HL-60 (cell line): ENCODE data around the gene SLC49A3.
"Not testable (repeated sequence)": the region's sequence is repeated elsewhere in the genome, so short reads cannot be mapped to it uniquely, and the experiment has no call there.

Experiments
- DNase-seq, 2 experiments: peaks; one replicate each; pipeline ENCODE4 v3.0.0-alpha.2; 2010 to 2020; ENCODE audit warnings: low read depth in 1 of 2, low spot score in 1 of 2
- H3K27ac ChIP-seq: fragments of 250-450 bp; sonication (Bioruptor Pico); replicated peaks from 2 replicates; pipeline ENCODE4 v1.5.1; 2020; ENCODE audit warnings: mild to moderate bottlenecking, moderate library complexity
- H3K27me3 ChIP-seq: fragments of 250-450 bp; sonication (Bioruptor Pico); 2 replicates; pipeline ENCODE4 v1.5.1; 2021; ENCODE audit warnings: mild to moderate bottlenecking, moderate library complexity; ENCODE audit not compliant: insufficient read depth, poor library complexity, severe bottlenecking
- H3K4me3 ChIP-seq: replicated peaks from 2 replicates; pipeline ENCODE4 v1.5.1; 2011; ENCODE audit warnings: mild to moderate bottlenecking, control low read depth, low read length; ENCODE audit not compliant: insufficient read depth
- GABPA ChIP-seq: IDR thresholded peaks from 2 replicates; pipeline ENCODE4 v1.6.1; 2012; ENCODE audit warnings: low read depth
- POLR2AphosphoS5 ChIP-seq: IDR thresholded peaks from 2 replicates; pipeline ENCODE4 v1.6.1; 2012; ENCODE audit warnings: low read depth
- SPI1 ChIP-seq: IDR thresholded peaks from 2 replicates; pipeline ENCODE4 v1.6.1; 2012; ENCODE audit warnings: low read depth, mild to moderate bottlenecking, borderline replicate concordance
- TF ChIP-seq, protein P1 (sequence below): IDR thresholded peaks from 2 replicates; pipeline ENCODE4 v1.6.1; 2012; ENCODE audit warnings: low read depth; ENCODE audit not compliant: insufficient replicate concordance
- TF ChIP-seq, protein P2 (sequence below): IDR thresholded peaks from one replicate; pipeline ENCODE4 v1.5.1; 2011; ENCODE audit warnings: low read length, control low read depth, inconsistent platforms; ENCODE audit not compliant: insufficient read depth

Gene SLC49A3

DNA sequence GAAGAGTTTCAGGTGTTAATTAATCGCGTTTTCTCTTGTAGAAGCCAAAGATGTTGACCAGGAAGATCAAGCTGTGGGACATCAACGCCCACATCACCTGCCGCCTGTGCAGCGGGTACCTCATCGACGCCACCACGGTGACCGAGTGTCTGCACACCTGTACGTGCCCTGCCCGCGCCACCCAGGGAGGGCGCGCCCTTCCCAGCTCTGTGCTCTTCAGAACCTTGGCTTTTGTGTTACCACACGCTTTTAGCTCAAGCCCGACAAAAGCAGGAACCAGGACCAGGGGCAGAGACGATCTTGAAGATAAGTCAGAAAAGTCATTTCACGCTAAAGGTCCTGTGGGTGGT lies 44.7 kb upstream of the SLC49A3 start:
- DNase-seq, result no peak
- TF ChIP-seq, protein P1, sequence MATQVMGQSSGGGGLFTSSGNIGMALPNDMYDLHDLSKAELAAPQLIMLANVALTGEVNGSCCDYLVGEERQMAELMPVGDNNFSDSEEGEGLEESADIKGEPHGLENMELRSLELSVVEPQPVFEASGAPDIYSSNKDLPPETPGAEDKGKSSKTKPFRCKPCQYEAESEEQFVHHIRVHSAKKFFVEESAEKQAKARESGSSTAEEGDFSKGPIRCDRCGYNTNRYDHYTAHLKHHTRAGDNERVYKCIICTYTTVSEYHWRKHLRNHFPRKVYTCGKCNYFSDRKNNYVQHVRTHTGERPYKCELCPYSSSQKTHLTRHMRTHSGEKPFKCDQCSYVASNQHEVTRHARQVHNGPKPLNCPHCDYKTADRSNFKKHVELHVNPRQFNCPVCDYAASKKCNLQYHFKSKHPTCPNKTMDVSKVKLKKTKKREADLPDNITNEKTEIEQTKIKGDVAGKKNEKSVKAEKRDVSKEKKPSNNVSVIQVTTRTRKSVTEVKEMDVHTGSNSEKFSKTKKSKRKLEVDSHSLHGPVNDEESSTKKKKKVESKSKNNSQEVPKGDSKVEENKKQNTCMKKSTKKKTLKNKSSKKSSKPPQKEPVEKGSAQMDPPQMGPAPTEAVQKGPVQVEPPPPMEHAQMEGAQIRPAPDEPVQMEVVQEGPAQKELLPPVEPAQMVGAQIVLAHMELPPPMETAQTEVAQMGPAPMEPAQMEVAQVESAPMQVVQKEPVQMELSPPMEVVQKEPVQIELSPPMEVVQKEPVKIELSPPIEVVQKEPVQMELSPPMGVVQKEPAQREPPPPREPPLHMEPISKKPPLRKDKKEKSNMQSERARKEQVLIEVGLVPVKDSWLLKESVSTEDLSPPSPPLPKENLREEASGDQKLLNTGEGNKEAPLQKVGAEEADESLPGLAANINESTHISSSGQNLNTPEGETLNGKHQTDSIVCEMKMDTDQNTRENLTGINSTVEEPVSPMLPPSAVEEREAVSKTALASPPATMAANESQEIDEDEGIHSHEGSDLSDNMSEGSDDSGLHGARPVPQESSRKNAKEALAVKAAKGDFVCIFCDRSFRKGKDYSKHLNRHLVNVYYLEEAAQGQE, result no peak
- TF ChIP-seq, protein P2, sequence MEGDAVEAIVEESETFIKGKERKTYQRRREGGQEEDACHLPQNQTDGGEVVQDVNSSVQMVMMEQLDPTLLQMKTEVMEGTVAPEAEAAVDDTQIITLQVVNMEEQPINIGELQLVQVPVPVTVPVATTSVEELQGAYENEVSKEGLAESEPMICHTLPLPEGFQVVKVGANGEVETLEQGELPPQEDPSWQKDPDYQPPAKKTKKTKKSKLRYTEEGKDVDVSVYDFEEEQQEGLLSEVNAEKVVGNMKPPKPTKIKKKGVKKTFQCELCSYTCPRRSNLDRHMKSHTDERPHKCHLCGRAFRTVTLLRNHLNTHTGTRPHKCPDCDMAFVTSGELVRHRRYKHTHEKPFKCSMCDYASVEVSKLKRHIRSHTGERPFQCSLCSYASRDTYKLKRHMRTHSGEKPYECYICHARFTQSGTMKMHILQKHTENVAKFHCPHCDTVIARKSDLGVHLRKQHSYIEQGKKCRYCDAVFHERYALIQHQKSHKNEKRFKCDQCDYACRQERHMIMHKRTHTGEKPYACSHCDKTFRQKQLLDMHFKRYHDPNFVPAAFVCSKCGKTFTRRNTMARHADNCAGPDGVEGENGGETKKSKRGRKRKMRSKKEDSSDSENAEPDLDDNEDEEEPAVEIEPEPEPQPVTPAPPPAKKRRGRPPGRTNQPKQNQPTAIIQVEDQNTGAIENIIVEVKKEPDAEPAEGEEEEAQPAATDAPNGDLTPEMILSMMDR, result no peak
- TF ChIP-seq SPI1 (no peak), GABPA (no peak), POLR2AphosphoS5 (no peak)
- Histone ChIP-seq H3K4me3 (no peak overlapping the region), H3K27me3 (no peaks in the 10 kb centered on the region), H3K27ac (no peak overlapping the region)

DNA sequence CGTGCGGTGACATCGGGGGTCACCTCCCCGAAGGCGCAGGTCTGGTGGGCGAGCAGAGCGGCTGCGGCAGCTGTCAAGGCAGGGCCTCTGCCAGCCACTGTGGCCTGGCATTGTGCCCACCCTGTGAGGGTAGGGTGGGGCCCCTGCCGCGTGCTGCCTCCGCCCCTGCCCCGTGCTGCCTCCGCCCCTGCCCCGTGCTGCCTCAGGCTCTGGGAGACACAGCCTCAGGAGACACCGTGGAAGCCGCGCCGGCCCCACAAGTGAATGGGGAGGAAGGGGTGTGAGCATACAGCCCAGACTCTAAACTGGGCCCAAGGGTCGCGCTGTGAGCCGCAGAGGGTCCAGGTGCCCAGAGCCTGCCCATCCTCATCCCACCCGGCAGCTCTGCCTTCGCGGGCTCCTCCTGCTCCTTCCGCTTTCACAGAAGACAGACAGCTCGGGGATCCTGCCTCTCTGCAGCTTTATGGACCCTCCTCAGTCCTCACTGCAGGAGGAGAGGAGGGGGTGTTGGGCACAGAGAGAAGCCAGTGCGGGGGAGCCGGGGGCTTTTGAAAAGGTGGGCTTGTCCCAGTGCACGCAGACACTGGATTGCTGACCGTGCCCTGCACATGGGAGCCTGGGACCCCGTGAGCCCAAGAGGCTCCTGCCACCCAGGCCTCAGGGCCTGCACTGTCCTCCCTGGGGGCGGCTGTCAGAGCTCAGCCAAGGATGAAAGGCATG lies 44.1 kb upstream of the SLC49A3 start:
- H3K4me3 ChIP-seq, result no peak overlapping the region
- TF ChIP-seq POLR2AphosphoS5 (no peak), GABPA (no peak), SPI1 (no peak)
- TF ChIP-seq, protein P1, result no peak
- TF ChIP-seq, protein P2, result no peak
- H3K27ac ChIP-seq, result no peak overlapping the region
- DNase-seq, result no peak
- no peaks in the 10 kb centered on the region for H3K27me3 ChIP-seq

DNA sequence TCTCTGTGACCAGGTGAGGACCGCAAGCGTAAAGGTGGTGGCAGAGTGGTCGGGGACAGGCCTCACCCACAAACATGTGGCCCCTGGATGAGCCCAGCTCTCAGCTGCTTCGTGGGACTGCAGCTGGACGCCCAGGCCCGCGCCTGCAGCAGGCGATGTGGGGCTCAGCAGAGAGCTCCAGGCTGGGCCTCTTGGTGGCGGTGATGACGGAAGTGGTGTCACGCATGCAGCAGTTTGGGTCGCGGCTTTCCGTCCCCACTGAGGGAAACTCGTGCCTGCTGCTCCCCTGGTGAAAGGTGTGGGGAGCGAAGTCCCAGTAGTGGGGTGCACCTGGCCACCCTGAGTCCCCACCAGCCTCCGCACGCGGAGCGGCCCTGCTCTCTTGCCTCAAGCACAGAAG lies 43.5 kb upstream of the SLC49A3 start:
- H3K27me3 ChIP-seq, result no peaks in the 10 kb centered on the region
- TF ChIP-seq SPI1 (no peak), GABPA (no peak)
- no peak for DNase-seq
- H3K4me3 ChIP-seq, result no peak overlapping the region
- no peak overlapping the region for H3K27ac ChIP-seq

DNA sequence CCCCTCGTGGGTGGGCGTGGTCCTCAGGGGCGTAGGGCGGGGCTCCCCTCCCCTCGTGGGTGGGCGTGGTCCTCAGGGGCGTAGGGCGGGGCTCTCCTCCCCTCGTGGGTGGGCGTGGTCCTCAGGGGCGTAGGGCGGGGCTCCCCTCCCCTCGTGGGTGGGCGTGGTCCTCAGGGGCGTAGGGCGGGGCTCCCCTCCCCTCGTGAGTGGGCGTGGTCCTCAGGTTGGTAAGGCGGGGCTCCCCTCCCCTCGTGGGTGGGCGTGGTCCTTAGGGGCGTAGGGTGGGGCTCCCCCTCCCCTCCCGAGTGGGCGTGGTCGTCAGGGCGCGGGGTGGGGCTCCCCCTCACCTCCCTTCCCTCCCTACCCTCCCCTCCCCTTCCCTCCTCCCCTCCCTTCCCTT lies 43.0 kb upstream of the SLC49A3 start:
- not testable (repeated sequence) for DNase-seq, H3K27ac ChIP-seq, H3K4me3 ChIP-seq, H3K27me3 ChIP-seq

DNA sequence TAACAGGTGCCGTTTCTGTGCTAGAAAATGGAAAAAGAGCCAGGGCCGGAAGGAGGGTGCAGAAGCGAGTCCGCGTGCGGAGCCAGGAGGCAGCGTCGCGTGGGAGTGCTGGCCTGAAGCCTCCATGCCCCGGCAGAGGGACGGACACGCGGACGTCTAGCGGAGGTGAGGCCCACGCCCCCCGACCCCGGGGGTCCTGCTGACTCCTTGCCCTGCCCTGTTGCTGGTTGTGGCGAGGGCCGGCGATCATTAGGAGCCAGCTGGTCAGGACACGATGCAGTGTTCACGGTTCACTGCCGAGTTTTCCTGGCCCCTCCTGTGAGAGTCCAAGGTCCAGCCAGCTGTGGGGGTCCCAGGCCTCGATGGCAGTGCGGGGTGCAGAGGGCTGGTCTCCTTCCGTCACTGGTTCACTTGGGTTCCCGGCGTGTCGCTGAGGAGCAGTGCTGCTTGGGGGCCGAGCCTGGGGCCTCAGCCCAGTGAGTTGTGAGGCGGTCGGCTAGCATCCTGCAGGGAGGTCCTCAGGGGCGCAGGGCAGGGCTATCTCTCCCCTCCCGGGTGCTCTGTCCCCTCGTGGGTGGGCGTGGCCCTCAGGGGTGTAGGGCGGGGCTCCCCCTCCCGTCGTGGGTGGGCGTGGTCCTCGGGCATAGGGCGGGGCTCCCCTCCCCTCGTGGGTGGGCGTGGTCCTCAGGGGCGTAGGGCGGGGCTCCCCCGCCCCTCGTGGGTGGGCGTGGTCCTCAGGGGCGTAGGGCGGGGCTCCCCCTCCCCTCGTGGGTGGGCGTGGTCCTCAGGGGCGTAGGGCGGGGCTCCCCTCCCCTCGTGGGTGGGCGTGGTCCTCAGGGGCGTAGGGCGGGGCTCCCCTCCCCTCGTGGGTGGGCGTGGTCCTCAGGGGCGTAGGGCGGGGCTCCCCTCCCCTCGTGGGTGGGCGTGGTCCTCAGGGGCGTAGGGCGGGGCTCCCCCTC lies 42.3 kb upstream of the SLC49A3 start:
- not testable (repeated sequence) for H3K27ac ChIP-seq

More for the DNA sequence above, 42.3 kb upstream of the SLC49A3 start:
- not testable (repeated sequence) for H3K4me3 ChIP-seq, H3K27me3 ChIP-seq, DNase-seq
